Activated naive CD8-positive, alpha-beta T cell treated with anti-CD3 and anti-CD28 coated beads, Interleukin-2, amount 10 ng/mL, durations not matched to agents 7 days and 5 days (primary cell): ENCODE measurements around the gene PRKCD. TPM values are rescaled to one million over a fixed set of nuclear protein-coding genes. Genes with fewer than 3 reads are reported as not detected.
A peak's percentile ranks its signal among the peaks of the same experiment; 100 is the strongest.

ENCODE experiments used
- ATAC-seq: fragments of 150-1000 bp; cut with Tn5 transposase; one replicate; pipeline ENCODE4 v1.10.0; 2021; ENCODE audit warnings: low read depth, moderate library complexity
- POLR2A ChIA-PET: fragments of 350-600 bp; sonication (Branson Sonifier 250); formaldehyde crosslinking; loops from one replicate; lab custom pipeline; 2021; ENCODE audit warnings: antibody characterized with exemption; lab: Charles Lee
- DNase-seq: peaks from one replicate; pipeline ENCODE4 v3.0.0; 2021
- H3K27ac Mint-ChIP-seq: one replicate; pipeline ENCODE4 v1.8.0; 2022; ENCODE audit warnings: mild to moderate bottlenecking, mixed read lengths
- H3K27me3 Mint-ChIP-seq: one replicate; pipeline ENCODE4 v1.8.0; 2022; ENCODE audit warnings: mild to moderate bottlenecking, moderate library complexity, mixed read lengths
- H3K36me3 Mint-ChIP-seq: one replicate; pipeline ENCODE4 v1.8.0; 2021; ENCODE audit warnings: mild to moderate bottlenecking, mixed read lengths
- H3K4me1 Mint-ChIP-seq: one replicate; pipeline ENCODE4 v1.8.0; 2021; ENCODE audit warnings: mixed read lengths
- H3K4me3 Mint-ChIP-seq: one replicate; pipeline ENCODE4 v1.8.0; 2022; ENCODE audit warnings: mild to moderate bottlenecking, moderate library complexity, mixed read lengths
- H3K9me3 Mint-ChIP-seq: one replicate; pipeline ENCODE4 v1.8.0; 2021; ENCODE audit warnings: mixed read lengths
- total RNA-seq, 2 experiments: library from RNA; stranded (reverse); gene quantifications; one replicate each; pipeline ENCODE4 v1.2.3, GENCODE V29; 2021

PRKCD gene
- 10 to 100 TPM; 20.5 TPM for total RNA-seq

DNA sequence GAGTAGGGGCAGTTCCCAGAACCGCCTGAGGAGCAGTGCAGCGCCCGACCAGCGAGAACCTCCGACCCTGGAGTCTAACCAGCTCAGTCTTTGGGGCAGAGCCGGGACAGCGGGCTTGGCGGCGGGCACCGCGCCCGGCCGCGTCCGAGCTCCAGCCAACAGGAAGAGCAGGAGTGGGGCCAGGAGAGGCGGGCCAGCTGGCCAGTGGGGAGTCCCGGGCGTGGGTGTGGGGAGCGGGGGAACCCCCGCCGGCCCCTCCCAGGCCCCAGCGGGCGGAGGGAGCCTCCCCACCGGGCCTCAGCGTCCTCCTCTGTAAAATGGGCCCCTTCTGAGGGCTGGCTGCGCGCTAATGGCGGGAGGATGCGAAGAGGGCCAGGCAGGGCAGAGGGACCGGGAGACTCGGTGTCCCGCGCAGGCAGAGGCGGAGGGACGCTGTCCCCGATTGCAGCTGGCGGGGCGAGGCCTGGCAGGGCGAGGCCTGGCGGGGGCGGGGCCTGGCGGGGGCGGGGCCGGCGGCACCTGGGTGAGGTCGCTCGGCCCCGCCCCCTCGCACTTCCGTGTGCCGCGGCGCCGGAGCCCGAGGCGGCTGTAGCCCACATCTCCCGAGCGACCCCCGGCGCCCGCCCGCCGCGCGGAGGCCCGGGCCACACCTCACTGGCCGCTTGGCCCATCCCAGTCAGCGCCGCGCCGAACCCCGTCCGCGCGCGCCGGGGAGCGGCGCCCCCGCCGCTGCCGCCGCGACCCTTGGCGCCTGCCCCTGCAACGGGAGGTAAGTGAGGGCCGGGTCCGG lies at the start of gene PRKCD:
Gene PRKCD, plus strand, starts transcription at position 550 of the 790 bp plus-strand sequence. CDS start 17,214 bp downstream, outside the sequence.
- DNase-seq (peak; percentile 86), ATAC-seq (peak; percentile 76)
- peaks cover 15% of the 10 kb centered on the region for H3K4me1 Mint-ChIP-seq
- no peaks in the 10 kb centered on the region for H3K36me3 Mint-ChIP-seq
- H3K4me3 Mint-ChIP-seq = peak within 1 kb of the TSS; percentile 89
- peak within 1 kb of the TSS; percentile 88 for H3K27ac Mint-ChIP-seq
- POLR2A ChIA-PET = interaction anchor here (0.7 to 1.6 kb wide), 9 partner anchors 8 to 51 kb away, joined by 3 to 5 read pairs (median 3); no protein-coding TSS in a partner anchor
- H3K9me3 Mint-ChIP-seq = no peaks in the 10 kb centered on the region
- peaks cover 34% of the 10 kb centered on the region for H3K27me3 Mint-ChIP-seq

- ATAC-seq = no peak
- H3K9me3 Mint-ChIP-seq = peaks cover 3% of the 10 kb centered on the region
- no peak overlapping the region for H3K4me3 Mint-ChIP-seq
- peak overlapping the region; percentile 1 for H3K27ac Mint-ChIP-seq
- POLR2A ChIA-PET = no interaction called here
- no peak for DNase-seq
- no peaks in the 10 kb centered on the region for H3K27me3 Mint-ChIP-seq
- H3K4me1 Mint-ChIP-seq = peaks cover 25% of the 10 kb centered on the region
- peaks cover 24% of the 10 kb centered on the region for H3K36me3 Mint-ChIP-seq
Observed at GRCh38 chr3:53111822-53112221, 49.2 kb upstream of the PRKCD start.

GRCh38 chr3:53113293-53114010 lies 47.6 kb upstream of the PRKCD start:
- H3K9me3 Mint-ChIP-seq = peaks cover 3% of the 10 kb centered on the region
- no peak overlapping the region for H3K27ac Mint-ChIP-seq
- peaks cover 21% of the 10 kb centered on the region for H3K4me1 Mint-ChIP-seq
- ATAC-seq (no peak), DNase-seq (no peak)
- peaks cover 25% of the 10 kb centered on the region for H3K36me3 Mint-ChIP-seq
- POLR2A ChIA-PET = interaction anchor here (0.5 to 1.0 kb wide), 2 partner anchors 80 to 159 kb away, joined by 3 to 5 read pairs; no protein-coding TSS in a partner anchor
- no peaks in the 10 kb centered on the region for H3K27me3 Mint-ChIP-seq
- no peak overlapping the region for H3K4me3 Mint-ChIP-seq

GRCh38 chr3:53114011-53114400 lies 47.0 kb upstream of the PRKCD start:
- Mint-ChIP-seq H3K4me1 (peaks cover 18% of the 10 kb centered on the region), H3K27ac (no peak overlapping the region), H3K36me3 (peaks cover 22% of the 10 kb centered on the region), H3K4me3 (no peak overlapping the region), H3K27me3 (no peaks in the 10 kb centered on the region), H3K9me3 (peaks cover 2% of the 10 kb centered on the region)
- ATAC-seq = peak; percentile 66
- DNase-seq = peak; percentile 74
- POLR2A ChIA-PET = interaction anchor here (0.5 to 1.4 kb wide), 3 partner anchors 79 to 158 kb away, joined by 3 to 5 read pairs (median 4); no protein-coding TSS in a partner anchor

DNA sequence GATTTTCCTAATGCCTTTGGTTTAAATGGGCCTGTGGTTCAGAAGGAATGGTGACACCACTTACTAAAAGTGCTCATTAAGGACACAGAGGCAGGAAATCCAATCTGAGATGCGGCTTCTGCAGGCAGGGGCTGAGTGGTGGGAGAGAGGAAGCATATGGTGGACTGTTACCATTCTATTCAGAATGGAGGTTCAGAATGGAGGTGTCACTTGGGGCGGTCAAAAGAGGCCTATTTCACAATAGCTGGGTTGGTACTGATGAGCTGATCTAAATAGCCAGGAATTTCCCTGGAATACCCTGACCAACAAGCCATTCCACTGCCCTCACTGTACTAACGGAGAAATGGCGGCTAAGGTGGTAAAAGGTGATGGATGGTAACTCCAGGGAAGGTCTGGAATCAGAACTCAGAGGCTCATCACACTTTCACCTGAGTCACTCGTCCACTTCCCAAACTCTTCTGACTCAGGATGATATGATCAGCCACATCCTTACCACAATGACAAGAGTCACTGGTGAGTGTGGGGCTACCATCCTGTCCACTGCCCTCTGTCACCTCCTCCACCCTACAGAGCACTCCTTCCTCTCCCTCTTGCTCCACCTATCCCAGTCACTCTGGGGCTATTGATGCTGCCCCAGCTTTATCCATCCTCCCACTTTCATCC lies 46.5 kb upstream of the PRKCD start:
- H3K9me3 Mint-ChIP-seq = no peaks in the 10 kb centered on the region
- no peak for ATAC-seq
- no peaks in the 10 kb centered on the region for H3K27me3 Mint-ChIP-seq
- no peak overlapping the region for H3K4me3 Mint-ChIP-seq
- H3K27ac Mint-ChIP-seq = no peak overlapping the region
- DNase-seq = no peak
- POLR2A ChIA-PET = interaction anchor here (0.8 to 1.4 kb wide), 3 partner anchors 79 to 82 kb away, joined by 4 to 6 read pairs (median 5); no protein-coding TSS in a partner anchor
- peaks cover 18% of the 10 kb centered on the region for H3K36me3 Mint-ChIP-seq
- H3K4me1 Mint-ChIP-seq = peaks cover 13% of the 10 kb centered on the region

DNA sequence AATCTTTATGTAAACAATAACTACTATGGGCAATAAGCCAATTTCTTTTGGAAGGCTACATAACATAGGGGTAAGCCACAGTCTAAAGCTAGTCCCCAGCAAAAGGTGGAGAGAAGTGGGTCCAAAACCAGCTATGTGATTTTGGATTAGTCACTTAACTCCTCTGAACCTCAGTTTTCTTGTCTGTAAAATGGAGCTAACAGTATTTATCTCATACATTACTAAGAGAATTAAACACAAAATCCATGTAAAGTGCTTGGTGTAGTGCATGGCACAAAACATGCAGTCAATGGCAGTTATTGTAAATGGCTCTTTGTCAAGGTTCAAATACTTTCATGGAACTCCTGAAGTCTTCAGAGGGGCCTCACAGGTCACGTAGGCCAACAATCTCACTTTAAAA lies 44.1 kb upstream of the PRKCD start:
- POLR2A ChIA-PET = no interaction called here
- H3K27ac Mint-ChIP-seq = no peak overlapping the region
- H3K27me3 Mint-ChIP-seq = no peaks in the 10 kb centered on the region
- peaks cover 13% of the 10 kb centered on the region for H3K36me3 Mint-ChIP-seq
- H3K9me3 Mint-ChIP-seq = no peaks in the 10 kb centered on the region
- H3K4me3 Mint-ChIP-seq = no peak overlapping the region
- ATAC-seq (no peak), DNase-seq (no peak)
- peaks cover 3% of the 10 kb centered on the region for H3K4me1 Mint-ChIP-seq

DNA sequence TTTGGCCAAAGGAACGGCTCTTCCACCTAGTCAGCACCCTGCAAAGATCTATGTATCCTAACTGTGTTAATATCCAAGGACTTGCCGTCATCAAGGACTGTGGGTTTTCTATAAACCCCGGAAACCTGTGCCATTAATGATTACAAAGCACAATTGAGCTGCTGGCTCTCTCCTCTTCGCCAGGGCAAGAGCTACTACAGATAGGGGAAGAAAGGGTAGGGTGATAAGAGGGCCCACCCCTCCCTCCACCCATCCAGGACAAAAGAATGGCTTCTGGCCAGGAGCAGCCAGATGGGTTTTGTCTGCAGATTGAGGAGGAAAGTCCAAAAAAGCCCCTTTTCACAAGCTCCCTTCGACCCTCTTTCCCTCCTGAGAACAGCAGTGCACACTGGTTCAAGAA lies 40.7 kb upstream of the PRKCD start:
- no peaks in the 10 kb centered on the region for H3K9me3 Mint-ChIP-seq
- no peak for ATAC-seq

DNA sequence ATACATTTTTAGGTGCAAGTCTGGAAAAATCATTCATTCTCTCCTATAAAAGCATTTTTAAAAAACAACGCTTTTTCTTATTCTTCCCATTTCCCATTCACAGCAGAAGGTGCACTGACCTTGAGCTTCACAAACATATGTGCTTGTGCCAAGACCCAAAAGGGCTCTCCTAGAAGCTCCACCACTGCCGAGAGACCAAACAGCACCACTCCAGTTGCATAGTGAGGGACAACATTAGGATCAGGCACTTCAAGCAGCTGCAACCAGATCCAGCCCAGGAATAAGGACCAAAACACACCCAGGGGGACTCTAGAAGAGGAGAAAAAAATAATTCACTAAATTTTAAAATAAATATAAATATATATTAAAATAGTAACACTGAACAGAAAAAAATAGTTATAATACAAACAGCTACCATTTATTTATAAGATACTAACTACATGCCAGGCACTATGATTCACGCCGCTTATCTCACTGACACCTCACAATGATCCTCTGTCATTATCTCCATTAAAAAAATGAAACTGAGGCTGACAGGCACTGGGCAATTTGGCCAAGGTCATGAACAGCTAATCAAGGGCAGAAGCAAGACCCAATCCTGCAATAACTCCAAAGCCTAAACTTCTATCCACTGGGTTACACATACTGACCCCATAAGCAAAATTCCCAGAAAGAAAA lies 38.6 kb upstream of the PRKCD start:
- DNase-seq = no peak
- POLR2A ChIA-PET = no interaction called here
- Mint-ChIP-seq H3K4me1 (peaks cover 5% of the 10 kb centered on the region), H3K27ac (peak overlapping the region; percentile 32), H3K9me3 (no peaks in the 10 kb centered on the region), H3K27me3 (no peaks in the 10 kb centered on the region), H3K4me3 (no peak overlapping the region), H3K36me3 (peaks cover 23% of the 10 kb centered on the region)
- no peak for ATAC-seq

More for the DNA sequence above, 40.7 kb upstream of the PRKCD start:
- Mint-ChIP-seq H3K4me3 (no peak overlapping the region), H3K27me3 (no peaks in the 10 kb centered on the region), H3K36me3 (peaks cover 25% of the 10 kb centered on the region), H3K27ac (no peak overlapping the region), H3K4me1 (peaks cover 5% of the 10 kb centered on the region)
- peak; percentile 0 for DNase-seq
- POLR2A ChIA-PET = interaction anchor here (0.8 to 1.5 kb wide), 4 partner anchors 10 to 40 kb away, joined by 3 read pairs; no protein-coding TSS in a partner anchor

GRCh38 chr3:53122933-53123305 lies 38.1 kb upstream of the PRKCD start:
- H3K4me3 Mint-ChIP-seq = no peak overlapping the region
- H3K4me1 Mint-ChIP-seq = peaks cover 5% of the 10 kb centered on the region
- DNase-seq = no peak
- no peak overlapping the region for H3K27ac Mint-ChIP-seq
- POLR2A ChIA-PET = no interaction called here
- peaks cover 21% of the 10 kb centered on the region for H3K36me3 Mint-ChIP-seq
- H3K9me3 Mint-ChIP-seq = no peaks in the 10 kb centered on the region
- no peaks in the 10 kb centered on the region for H3K27me3 Mint-ChIP-seq
- no peak for ATAC-seq

DNA sequence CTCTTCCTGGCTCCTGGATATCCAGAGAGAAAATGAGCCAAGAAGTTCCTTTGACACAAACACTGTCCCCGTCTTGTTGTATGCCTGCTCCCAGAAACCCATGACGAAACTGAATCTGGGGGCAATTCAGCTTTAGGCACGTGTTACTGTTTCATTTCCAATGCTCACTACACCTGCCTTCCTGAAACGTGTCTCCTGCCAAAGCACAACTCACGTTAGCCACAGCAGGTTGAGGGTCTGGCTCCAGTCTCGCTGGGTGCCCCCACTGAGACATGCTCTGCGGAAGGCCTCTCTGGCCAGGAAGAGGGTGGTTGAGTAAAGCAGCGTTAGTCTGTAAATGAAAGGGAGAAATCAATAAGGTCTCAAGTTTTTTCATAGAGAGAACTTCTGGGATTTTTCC lies 37.5 kb upstream of the PRKCD start:
- H3K4me3 Mint-ChIP-seq = no peak overlapping the region
- H3K9me3 Mint-ChIP-seq = no peaks in the 10 kb centered on the region
- peaks cover 16% of the 10 kb centered on the region for H3K36me3 Mint-ChIP-seq
- DNase-seq (peak; percentile 5), ATAC-seq (no peak)
- H3K27ac Mint-ChIP-seq = peak overlapping the region; percentile 1
- H3K27me3 Mint-ChIP-seq = no peaks in the 10 kb centered on the region
- POLR2A ChIA-PET = no interaction called here
- peaks cover 8% of the 10 kb centered on the region for H3K4me1 Mint-ChIP-seq

DNA sequence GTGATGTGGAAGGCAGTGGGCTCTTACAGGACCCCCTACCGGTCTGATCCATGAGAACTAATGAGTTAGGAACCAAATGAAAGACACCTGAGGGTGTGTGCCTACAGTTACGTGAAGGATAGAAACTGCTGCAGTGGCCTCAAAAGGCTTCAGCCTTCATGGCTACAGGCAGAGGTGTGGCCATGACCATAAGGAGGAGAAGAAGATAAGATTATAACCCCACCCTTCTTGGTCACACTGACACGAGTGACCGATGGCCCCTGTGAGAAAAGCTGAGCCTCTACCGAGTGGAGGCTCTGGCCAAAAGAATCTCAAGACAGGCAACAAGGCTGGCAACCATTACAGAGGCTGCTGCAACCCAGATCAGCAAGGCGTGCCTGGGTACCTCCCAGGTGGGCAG lies 37.1 kb upstream of the PRKCD start:
- no peak for DNase-seq
- POLR2A ChIA-PET = no interaction called here
- Mint-ChIP-seq H3K36me3 (peaks cover 15% of the 10 kb centered on the region), H3K9me3 (no peaks in the 10 kb centered on the region), H3K4me3 (no peak overlapping the region), H3K4me1 (peaks cover 10% of the 10 kb centered on the region), H3K27me3 (no peaks in the 10 kb centered on the region), H3K27ac (peak overlapping the region; percentile 1)
- ATAC-seq = no peak

- Mint-ChIP-seq H3K9me3 (no peaks in the 10 kb centered on the region), H3K4me1 (peaks cover 25% of the 10 kb centered on the region), H3K27ac (no peak overlapping the region), H3K27me3 (no peaks in the 10 kb centered on the region), H3K36me3 (peaks cover 12% of the 10 kb centered on the region), H3K4me3 (no peak overlapping the region)
- no peak for ATAC-seq
- POLR2A ChIA-PET = no interaction called here
- DNase-seq = no peak
Observed at GRCh38 chr3:53126601-53127000, 34.4 kb upstream of the PRKCD start.
